ENCODE measurements around the gene POFUT2. TPM values are rescaled to one million over a fixed set of nuclear protein-coding genes. Genes with fewer than 3 reads are reported as not detected.

The POFUT2 gene
- total RNA-seq, 4 donors from 2014 or later = 10.7 to 46.9 (median 20.0) TPM

DNA sequence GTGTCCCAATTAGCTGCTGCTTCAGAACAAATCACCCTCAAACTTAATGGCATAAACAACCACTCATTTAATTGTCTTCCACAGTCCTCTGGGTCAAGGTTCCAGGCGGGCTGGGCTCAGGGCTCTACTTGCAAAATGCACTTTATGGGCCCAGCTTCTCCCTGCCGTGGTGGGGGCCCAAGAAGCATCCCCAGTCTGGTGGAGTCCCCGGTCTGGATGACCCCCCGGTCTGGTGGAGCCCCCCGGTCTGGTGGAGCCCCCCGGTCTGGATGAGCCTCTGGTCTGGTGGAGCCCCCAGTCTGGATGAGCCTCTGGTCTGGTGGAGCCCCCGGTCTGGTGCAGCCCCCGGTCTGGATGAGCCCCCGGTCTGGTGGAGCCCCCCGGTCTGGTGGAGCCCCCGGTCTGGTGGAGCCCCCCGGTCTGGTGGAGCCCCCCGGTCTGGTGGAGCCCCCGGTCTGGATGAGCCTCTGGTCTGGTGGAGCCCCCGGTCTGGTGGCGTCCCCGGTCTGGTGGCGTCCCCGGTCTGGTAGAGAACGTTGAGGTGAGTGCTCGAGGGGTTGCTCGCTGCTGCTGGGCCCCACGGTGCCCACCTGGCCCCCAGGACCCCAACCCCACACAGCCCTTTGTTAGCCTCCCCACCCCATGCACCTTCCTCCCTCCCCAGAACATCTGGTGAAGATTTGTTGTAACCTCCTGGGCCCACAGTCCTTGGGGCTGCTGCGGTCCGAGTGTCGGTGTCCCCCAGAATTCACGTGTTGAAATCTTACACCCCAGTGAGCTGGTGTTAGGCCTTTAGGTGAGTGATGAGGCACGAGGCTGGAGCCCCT, 33.8 kb downstream of the POFUT2 start:
- TF ChIP-seq POLR2AphosphoS5 (IDR thresholded peaks at IDR 0.05) (no peak), POLR2A (IDR thresholded peaks at IDR 0.05) (no peak), EP300 (IDR thresholded peaks at IDR 0.05) (no peak)
- TF ChIP-seq, protein P1, sequence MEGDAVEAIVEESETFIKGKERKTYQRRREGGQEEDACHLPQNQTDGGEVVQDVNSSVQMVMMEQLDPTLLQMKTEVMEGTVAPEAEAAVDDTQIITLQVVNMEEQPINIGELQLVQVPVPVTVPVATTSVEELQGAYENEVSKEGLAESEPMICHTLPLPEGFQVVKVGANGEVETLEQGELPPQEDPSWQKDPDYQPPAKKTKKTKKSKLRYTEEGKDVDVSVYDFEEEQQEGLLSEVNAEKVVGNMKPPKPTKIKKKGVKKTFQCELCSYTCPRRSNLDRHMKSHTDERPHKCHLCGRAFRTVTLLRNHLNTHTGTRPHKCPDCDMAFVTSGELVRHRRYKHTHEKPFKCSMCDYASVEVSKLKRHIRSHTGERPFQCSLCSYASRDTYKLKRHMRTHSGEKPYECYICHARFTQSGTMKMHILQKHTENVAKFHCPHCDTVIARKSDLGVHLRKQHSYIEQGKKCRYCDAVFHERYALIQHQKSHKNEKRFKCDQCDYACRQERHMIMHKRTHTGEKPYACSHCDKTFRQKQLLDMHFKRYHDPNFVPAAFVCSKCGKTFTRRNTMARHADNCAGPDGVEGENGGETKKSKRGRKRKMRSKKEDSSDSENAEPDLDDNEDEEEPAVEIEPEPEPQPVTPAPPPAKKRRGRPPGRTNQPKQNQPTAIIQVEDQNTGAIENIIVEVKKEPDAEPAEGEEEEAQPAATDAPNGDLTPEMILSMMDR (IDR thresholded peaks at IDR 0.05) = no peak
- Histone ChIP-seq H3K27ac (no peak overlapping the region), H3K36me3 (no peaks in the 10 kb centered on the region), H3K4me1 (peaks cover 7% of the 10 kb centered on the region), H3K4me3 (no peak overlapping the region), H3K9me3 (no peaks in the 10 kb centered on the region), H3K27me3 (peaks cover 57% of the 10 kb centered on the region)
- DNase-seq (ENCODE audit: low spot score in 2 of 2) = no peak
- WGBS = 80% methylated on average over 9 of the region's 28 CpGs

DNA sequence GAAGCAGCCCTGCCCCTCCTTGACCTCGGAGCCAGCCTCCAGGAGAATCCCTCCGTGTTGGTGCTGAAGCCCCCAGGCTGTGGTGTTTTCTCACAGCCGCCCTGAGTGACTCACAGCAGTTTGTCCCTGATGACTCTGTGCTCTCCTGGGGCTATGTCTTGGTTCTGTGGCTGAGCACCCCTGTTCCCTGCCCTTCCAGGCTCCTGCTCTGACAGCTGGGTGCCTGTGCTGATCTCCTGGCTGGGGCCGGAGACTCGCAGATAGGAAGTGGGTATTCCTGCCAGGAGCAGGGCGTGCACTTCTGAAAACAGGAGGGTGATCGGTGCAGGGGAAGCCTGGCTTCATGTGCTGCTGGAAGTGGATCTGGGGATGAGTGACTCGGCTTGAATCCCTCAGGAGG, 34.5 kb downstream of the POFUT2 start:
- 61% methylated on average over 6 of the region's 8 CpGs for WGBS
- TF ChIP-seq, protein P1 (IDR thresholded peaks at IDR 0.05) = no peak
- Histone ChIP-seq H3K27me3 (peaks cover 53% of the 10 kb centered on the region), H3K4me1 (peaks cover 12% of the 10 kb centered on the region), H3K4me3 (no peak overlapping the region), H3K27ac (no peak overlapping the region), H3K9me3 (no peaks in the 10 kb centered on the region), H3K36me3 (no peaks in the 10 kb centered on the region)
- no peak for DNase-seq (ENCODE audit: low spot score in 2 of 2)

DNA sequence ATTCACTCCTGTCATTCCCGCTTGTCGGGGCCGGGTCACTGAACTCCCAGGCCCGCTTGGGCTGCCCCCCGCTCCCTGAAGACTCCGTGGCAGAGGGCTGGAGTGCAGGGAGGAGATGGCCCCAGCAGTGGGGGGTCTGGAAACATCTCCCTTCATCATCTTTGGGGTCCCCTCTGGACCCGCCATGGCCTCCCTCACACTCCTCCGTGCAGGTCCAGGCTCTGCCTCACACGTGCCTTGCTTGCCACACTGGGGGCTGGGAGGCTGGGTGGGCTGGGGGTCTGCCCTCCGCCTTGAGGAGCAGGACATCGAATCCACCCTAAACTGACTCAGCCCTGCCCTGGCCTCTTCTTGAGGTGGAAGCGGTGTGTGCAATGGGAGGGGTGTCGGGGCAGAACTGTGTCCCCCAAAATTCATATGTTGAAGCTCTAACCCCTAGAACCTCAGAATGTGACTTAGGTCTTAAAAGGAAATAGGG, 35.2 kb downstream of the POFUT2 start:
- Histone ChIP-seq H3K9me3 (no peaks in the 10 kb centered on the region), H3K36me3 (no peaks in the 10 kb centered on the region), H3K27me3 (peaks cover 49% of the 10 kb centered on the region), H3K4me3 (no peak overlapping the region), H3K4me1 (peaks cover 12% of the 10 kb centered on the region), H3K27ac (no peak overlapping the region)
- DNase-seq (ENCODE audit: low spot score in 2 of 2) = no peak
- no peak for TF ChIP-seq POLR2AphosphoS5 (IDR thresholded peaks at IDR 0.05)
- no peak for TF ChIP-seq POLR2A (IDR thresholded peaks at IDR 0.05)
- WGBS = 95% methylated on average over 13 of the region's 13 CpGs

DNA sequence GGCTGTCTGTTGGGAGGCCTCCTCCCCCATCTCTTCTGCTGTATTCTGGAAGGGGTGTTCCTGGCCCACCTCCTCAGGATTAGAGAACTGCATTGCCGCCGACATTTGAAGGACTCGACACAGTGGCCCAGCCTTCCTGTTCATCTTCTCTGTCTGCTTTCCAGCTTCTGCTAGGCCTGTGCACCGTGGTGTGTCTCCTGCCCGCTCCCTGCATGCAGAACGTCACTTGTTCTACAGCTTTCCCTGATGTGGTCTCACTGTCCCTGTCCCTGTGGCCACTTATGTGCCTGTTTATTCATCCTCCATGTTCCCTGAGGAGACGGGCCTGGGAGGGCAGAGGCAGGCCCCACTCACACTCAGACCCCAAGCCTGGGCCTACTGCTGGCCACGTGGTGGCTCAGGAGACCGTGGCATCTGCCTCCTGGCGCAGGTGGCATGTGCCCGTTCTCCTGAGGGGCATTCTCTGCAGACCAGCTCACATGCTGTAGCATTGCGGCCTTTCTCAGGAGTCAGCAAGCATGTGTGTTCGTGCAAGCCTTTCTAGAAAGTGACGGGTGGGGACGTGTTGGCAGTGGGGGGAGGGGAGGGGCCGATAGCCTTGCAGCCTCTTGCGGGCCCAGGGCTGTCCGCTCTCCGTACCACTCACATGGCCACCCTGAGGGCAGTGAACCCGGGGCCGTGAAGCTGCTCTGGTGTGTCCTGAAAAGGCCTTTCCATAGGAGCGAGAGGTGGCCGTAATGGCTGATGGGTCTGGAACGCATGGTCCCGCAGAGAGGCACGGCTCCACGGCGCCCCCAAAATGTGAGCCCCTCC, 35.9 kb downstream of the POFUT2 start:
- H3K4me3 ChIP-seq = no peak overlapping the region
- peaks cover 12% of the 10 kb centered on the region for H3K4me1 ChIP-seq
- WGBS = 92% methylated on average over 13 of the region's 28 CpGs
- H3K27me3 ChIP-seq = peaks cover 44% of the 10 kb centered on the region
- no peak for TF ChIP-seq POLR2A (IDR thresholded peaks at IDR 0.05)
- TF ChIP-seq, protein P1 (IDR thresholded peaks at IDR 0.05) = no peak
- TF ChIP-seq POLR2AphosphoS5 (IDR thresholded peaks at IDR 0.05) = no peak
- no peak for TF ChIP-seq EP300 (IDR thresholded peaks at IDR 0.05)
- DNase-seq (ENCODE audit: low spot score in 2 of 2) = no peak
- no peaks in the 10 kb centered on the region for H3K9me3 ChIP-seq
- H3K27ac ChIP-seq = no peak overlapping the region
- no peaks in the 10 kb centered on the region for H3K36me3 ChIP-seq

DNA sequence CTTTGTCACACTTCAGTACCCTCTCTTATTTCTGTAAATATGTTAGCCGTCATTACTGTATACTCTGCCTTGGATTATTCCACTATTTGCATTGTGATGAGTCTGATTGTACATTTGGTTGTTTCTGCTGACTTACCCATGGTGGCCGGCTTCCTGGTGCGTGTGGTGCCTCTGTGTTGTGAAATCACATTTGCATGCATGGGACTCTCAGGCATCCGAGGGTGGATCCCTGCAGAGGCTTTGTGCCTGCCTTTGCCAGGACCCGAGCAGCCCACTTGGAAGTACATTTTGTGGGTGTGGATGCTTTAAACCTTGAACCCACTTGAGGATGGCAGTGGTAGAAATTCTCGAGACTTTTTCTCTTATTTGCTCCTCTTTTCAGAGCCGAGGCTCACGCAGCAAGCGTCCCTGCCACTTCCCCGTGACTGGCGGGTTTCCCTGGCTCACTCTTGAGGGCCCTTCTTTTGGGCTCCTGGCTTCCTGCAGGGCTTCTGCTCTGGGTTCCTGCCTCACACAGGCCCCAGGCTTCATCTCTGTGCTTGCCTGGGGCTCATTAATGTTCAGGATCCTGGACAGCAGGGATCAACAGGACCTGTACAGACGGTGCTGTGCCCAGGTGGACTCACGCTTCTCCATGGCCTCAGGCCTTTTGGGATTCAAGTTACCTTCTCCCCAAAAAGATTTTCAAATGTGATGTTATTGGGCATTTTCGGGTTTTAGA, 36.6 kb downstream of the POFUT2 start:
- H3K27ac ChIP-seq = no peak overlapping the region
- no peaks in the 10 kb centered on the region for H3K9me3 ChIP-seq
- H3K4me1 ChIP-seq = peaks cover 12% of the 10 kb centered on the region
- peaks cover 37% of the 10 kb centered on the region for H3K27me3 ChIP-seq
- 83% methylated on average over 14 of the region's 14 CpGs for WGBS
- TF ChIP-seq, protein P1 (IDR thresholded peaks at IDR 0.05) = no peak
- no peak for TF ChIP-seq POLR2A (IDR thresholded peaks at IDR 0.05)
- TF ChIP-seq EP300 (IDR thresholded peaks at IDR 0.05) = no peak
- no peak for TF ChIP-seq POLR2AphosphoS5 (IDR thresholded peaks at IDR 0.05)
- H3K36me3 ChIP-seq = no peaks in the 10 kb centered on the region
- H3K4me3 ChIP-seq = no peak overlapping the region
- DNase-seq (ENCODE audit: low spot score in 2 of 2) = no peak
